Activated naive CD8-positive, alpha-beta T cell treated with anti-CD3 and anti-CD28 coated beads, Interleukin-2, amount 10 ng/mL, durations not matched to agents 7 days and 5 days (primary cell): Measurements from ENCODE around the gene SPRED3. TPM values are rescaled to one million over a fixed set of nuclear protein-coding genes. Genes with fewer than 3 reads are reported as not detected.
"Not testable (repeated sequence)": the region's sequence is repeated elsewhere in the genome, so short reads cannot be mapped to it uniquely, and the experiment has no call there.

Experiments used
- ATAC-seq: fragments of 150-1000 bp; cut with Tn5 transposase; one replicate; pipeline ENCODE4 v1.10.0; 2021; ENCODE audit warnings: low read depth, moderate library complexity
- POLR2A ChIA-PET: fragments of 350-600 bp; sonication (Branson Sonifier 250); formaldehyde crosslinking; loops from one replicate; lab custom pipeline; 2021; ENCODE audit warnings: antibody characterized with exemption; lab: Charles Lee
- DNase-seq: peaks from one replicate; pipeline ENCODE4 v3.0.0; 2021
- H3K27ac Mint-ChIP-seq: one replicate; pipeline ENCODE4 v1.8.0; 2022; ENCODE audit warnings: mild to moderate bottlenecking, mixed read lengths
- H3K27me3 Mint-ChIP-seq: one replicate; pipeline ENCODE4 v1.8.0; 2022; ENCODE audit warnings: mild to moderate bottlenecking, moderate library complexity, mixed read lengths
- H3K36me3 Mint-ChIP-seq: one replicate; pipeline ENCODE4 v1.8.0; 2021; ENCODE audit warnings: mild to moderate bottlenecking, mixed read lengths
- H3K4me1 Mint-ChIP-seq: one replicate; pipeline ENCODE4 v1.8.0; 2021; ENCODE audit warnings: mixed read lengths
- H3K4me3 Mint-ChIP-seq: one replicate; pipeline ENCODE4 v1.8.0; 2022; ENCODE audit warnings: mild to moderate bottlenecking, moderate library complexity, mixed read lengths
- H3K9me3 Mint-ChIP-seq: one replicate; pipeline ENCODE4 v1.8.0; 2021; ENCODE audit warnings: mixed read lengths
- total RNA-seq, 2 experiments: library from RNA; stranded (reverse); gene quantifications; one replicate each; pipeline ENCODE4 v1.2.3, GENCODE V29; 2021

The SPRED3 gene
- total RNA-seq = 1 to 10 TPM; 1.8 to 2.6 TPM

- DNase-seq = no peak
- H3K9me3 Mint-ChIP-seq = no peaks in the 10 kb centered on the region
- POLR2A ChIA-PET = interaction anchor here (0.6 to 2.1 kb wide), 9 partner anchors 11 to 504 kb away, joined by 3 to 18 read pairs (median 4); partner anchors contain the start of genes EIF3K, FAM98C, MAP4K1 and PSMD8
- peaks cover 11% of the 10 kb centered on the region for H3K4me1 Mint-ChIP-seq
- ATAC-seq = no peak
- peaks cover 38% of the 10 kb centered on the region for H3K27me3 Mint-ChIP-seq
- H3K36me3 Mint-ChIP-seq = peaks cover 14% of the 10 kb centered on the region
- H3K27ac Mint-ChIP-seq = no peak within 1 kb of the TSS
- H3K4me3 Mint-ChIP-seq = peak within 1 kb of the TSS; percentile 93
These were observed at the start of gene SPRED3 for GRCh38 chr19:38388349-38389100. Gene SPRED3 (plus strand): TSS chr19:38388697. CDS start chr19:38390303, 1,606 bp downstream.

GRCh38 chr19:38339011-38339410 is 49.5 kb upstream of the SPRED3 start:
- POLR2A ChIA-PET, ATAC-seq, H3K4me3 Mint-ChIP-seq, H3K9me3 Mint-ChIP-seq, H3K27me3 Mint-ChIP-seq, H3K36me3 Mint-ChIP-seq, DNase-seq: not testable (repeated sequence)
- H3K27ac Mint-ChIP-seq = peak overlapping the region; percentile 19
- peaks cover 11% of the 10 kb centered on the region for H3K4me1 Mint-ChIP-seq

GRCh38 chr19:38340927-38341326 is 47.6 kb upstream of the SPRED3 start:
- ATAC-seq (no peak), DNase-seq (no peak)
- H3K4me3 Mint-ChIP-seq = no peak overlapping the region
- peaks cover 3% of the 10 kb centered on the region for H3K36me3 Mint-ChIP-seq
- no peaks in the 10 kb centered on the region for H3K27me3 Mint-ChIP-seq
- POLR2A ChIA-PET = no interaction called here
- no peak overlapping the region for H3K27ac Mint-ChIP-seq
- peaks cover 11% of the 10 kb centered on the region for H3K4me1 Mint-ChIP-seq
- no peaks in the 10 kb centered on the region for H3K9me3 Mint-ChIP-seq

GRCh38 chr19:38346837-38347236 is 41.7 kb upstream of the SPRED3 start:
- no peak overlapping the region for H3K4me3 Mint-ChIP-seq

GRCh38 chr19:38350883-38351282 is 37.6 kb upstream of the SPRED3 start:
- POLR2A ChIA-PET = no interaction called here
- Mint-ChIP-seq H3K27ac (no peak overlapping the region), H3K4me1 (no peaks in the 10 kb centered on the region)

More at GRCh38 chr19:38346837-38347236, 41.7 kb upstream of the SPRED3 start:
- Mint-ChIP-seq H3K27me3 (no peaks in the 10 kb centered on the region), H3K9me3 (no peaks in the 10 kb centered on the region), H3K4me1 (no peaks in the 10 kb centered on the region), H3K27ac (no peak overlapping the region), H3K36me3 (no peaks in the 10 kb centered on the region)
- no peak for DNase-seq
- POLR2A ChIA-PET = no interaction called here
- ATAC-seq = no peak

GRCh38 chr19:38351865-38352395 is 36.6 kb upstream of the SPRED3 start:
- DNase-seq (no peak), ATAC-seq (no peak)
- no peaks in the 10 kb centered on the region for H3K9me3 Mint-ChIP-seq

More at GRCh38 chr19:38350883-38351282, 37.6 kb upstream of the SPRED3 start:
- DNase-seq (no peak), ATAC-seq (no peak)
- H3K36me3 Mint-ChIP-seq = no peaks in the 10 kb centered on the region
- H3K9me3 Mint-ChIP-seq = no peaks in the 10 kb centered on the region
- H3K4me3 Mint-ChIP-seq = no peak overlapping the region
- H3K27me3 Mint-ChIP-seq = no peaks in the 10 kb centered on the region

GRCh38 chr19:38352611-38353010 is 35.9 kb upstream of the SPRED3 start:
- no peak for DNase-seq
- Mint-ChIP-seq H3K4me3 (no peak overlapping the region), H3K4me1 (no peaks in the 10 kb centered on the region), H3K9me3 (no peaks in the 10 kb centered on the region), H3K36me3 (no peaks in the 10 kb centered on the region), H3K27ac (no peak overlapping the region), H3K27me3 (peaks cover 9% of the 10 kb centered on the region)
- ATAC-seq = no peak
- POLR2A ChIA-PET = interaction anchor here (0.5 kb wide), 1 partner anchor 553 kb away, joined by 4 read pairs; no protein-coding TSS in a partner anchor

More at GRCh38 chr19:38351865-38352395, 36.6 kb upstream of the SPRED3 start:
- H3K27me3 Mint-ChIP-seq = peaks cover 6% of the 10 kb centered on the region
- no peaks in the 10 kb centered on the region for H3K4me1 Mint-ChIP-seq
- no peak overlapping the region for H3K27ac Mint-ChIP-seq
- POLR2A ChIA-PET = interaction anchor here (0.5 kb wide), 1 partner anchor 554 kb away, joined by 4 read pairs; no protein-coding TSS in a partner anchor
- H3K36me3 Mint-ChIP-seq = no peaks in the 10 kb centered on the region
- no peak overlapping the region for H3K4me3 Mint-ChIP-seq

GRCh38 chr19:38355728-38356725 is 32.5 kb upstream of the SPRED3 start:
- H3K9me3 Mint-ChIP-seq = no peaks in the 10 kb centered on the region
- POLR2A ChIA-PET = no interaction called here
- H3K4me1 Mint-ChIP-seq = peaks cover 3% of the 10 kb centered on the region
- DNase-seq = no peak
- no peak overlapping the region for H3K4me3 Mint-ChIP-seq
- H3K36me3 Mint-ChIP-seq = no peaks in the 10 kb centered on the region
- no peak for ATAC-seq
- peaks cover 37% of the 10 kb centered on the region for H3K27me3 Mint-ChIP-seq
- no peak overlapping the region for H3K27ac Mint-ChIP-seq

- no peaks in the 10 kb centered on the region for H3K36me3 Mint-ChIP-seq
- H3K9me3 Mint-ChIP-seq = no peaks in the 10 kb centered on the region
- POLR2A ChIA-PET = no interaction called here
- no peak overlapping the region for H3K4me3 Mint-ChIP-seq
- ATAC-seq (no peak), DNase-seq (no peak)
- peaks cover 10% of the 10 kb centered on the region for H3K4me1 Mint-ChIP-seq
- H3K27me3 Mint-ChIP-seq = peaks cover 44% of the 10 kb centered on the region
- no peak overlapping the region for H3K27ac Mint-ChIP-seq
These were observed 30.4 kb upstream of the SPRED3 start for GRCh38 chr19:38358071-38358470.

- POLR2A ChIA-PET = interaction anchor here (0.6 to 0.7 kb wide), 2 partner anchors 15 to 294 kb away, joined by 3 to 4 read pairs; partner anchors contain the start of gene PSMD8
- no peak for DNase-seq
- Mint-ChIP-seq H3K4me1 (peaks cover 10% of the 10 kb centered on the region), H3K4me3 (no peak overlapping the region), H3K27ac (no peak overlapping the region), H3K9me3 (no peaks in the 10 kb centered on the region), H3K27me3 (peaks cover 44% of the 10 kb centered on the region), H3K36me3 (no peaks in the 10 kb centered on the region)
- ATAC-seq = no peak
These were observed 29.1 kb upstream of the SPRED3 start for GRCh38 chr19:38359242-38360021.

GRCh38 chr19:38360351-38360750 is 28.1 kb upstream of the SPRED3 start:
- H3K27ac Mint-ChIP-seq = no peak overlapping the region

More at GRCh38 chr19:38360351-38360750, 28.1 kb upstream of the SPRED3 start:
- Mint-ChIP-seq H3K4me3 (peak overlapping the region; percentile 89), H3K27me3 (peaks cover 44% of the 10 kb centered on the region), H3K36me3 (no peaks in the 10 kb centered on the region), H3K4me1 (peaks cover 10% of the 10 kb centered on the region), H3K9me3 (no peaks in the 10 kb centered on the region)
- POLR2A ChIA-PET = interaction anchor here (0.7 kb wide), 1 partner anchor 14 kb away, joined by 3 read pairs; the partner anchor contains the start of gene PSMD8
- no peak for ATAC-seq
- DNase-seq = no peak
